K562 (cell line): ENCODE data around the gene LRP10. TPM values are rescaled to one million over a fixed set of nuclear protein-coding genes. Genes with fewer than 3 reads are reported as not detected.
A peak's percentile ranks its signal among the peaks of the same experiment; 100 is the strongest.

Experiments
- BRF2 ChIP-seq: IDR thresholded peaks from 3 replicates; pipeline ENCODE4 v1.6.1; 2011; ENCODE audit warnings: borderline replicate concordance, mild to moderate bottlenecking; ENCODE audit not compliant: insufficient read length, insufficient read depth
- FOXK2 ChIP-seq, 2 experiments: fragments of 450-650 bp; IDR thresholded peaks in 1 of 2; conservative IDR thresholded peaks in 1 of 2; 2 replicates each; pipeline ENCODE4 v1.6.1; 2016; ENCODE audit warnings: low read depth in 2 of 2, mild to moderate bottlenecking in 1 of 2
- GMEB1 ChIP-seq: fragments of 250-450 bp; sonication (Bioruptor Pico); IDR thresholded peaks from 2 replicates; pipeline ENCODE4 v1.4.0; 2020; ENCODE audit warnings: mild to moderate bottlenecking
- KDM2B ChIP-seq: fragments of 250-450 bp; sonication (Bioruptor Pico); IDR thresholded peaks from 2 replicates; pipeline ENCODE4 v1.8.0; 2021; ENCODE audit warnings: mild to moderate bottlenecking, moderate library complexity
- NFE2 ChIP-seq: IDR thresholded peaks from 2 replicates; pipeline ENCODE4 v1.6.1; 2014; ENCODE audit warnings: antibody characterized with exemption, low read depth
- NFIX ChIP-seq: fragments of 250-450 bp; sonication (Bioruptor Pico); IDR thresholded peaks from 2 replicates; pipeline ENCODE4 v1.4.0; 2020; ENCODE audit warnings: low read depth, mild to moderate bottlenecking, moderate library complexity
- PHF8 ChIP-seq: fragments of 200-600 bp; sonication (generic); IDR thresholded peaks from 2 replicates; pipeline ENCODE4 v1.6.1; 2012; ENCODE audit warnings: mixed run types, mild to moderate bottlenecking, inconsistent platforms, low read length, moderate library complexity, borderline replicate concordance
- SNRNP70 ChIP-seq: fragments of 200-400 bp; formaldehyde crosslinking; optimal IDR thresholded peaks from 2 replicates; pipeline ENCODE3; 2017; ENCODE audit warnings: low read depth, low read length
- THRAP3 ChIP-seq: fragments of 450-650 bp; IDR thresholded peaks from 2 replicates; pipeline ENCODE4 v1.6.1; 2016; ENCODE audit warnings: mild to moderate bottlenecking, inconsistent platforms, borderline replicate concordance
- ZBTB40 ChIP-seq, 2 experiments: fragments of 450-650 bp in 1 of 2; sonication (generic) in 1 of 2; formaldehyde crosslinking in 1 of 2; IDR thresholded peaks; 2 replicates each; pipeline versions ENCODE4 v1.7.1 to v1.9.0; 2016 to 2022; ENCODE audit warnings: inconsistent platforms in 1 of 2, mild to moderate bottlenecking in 1 of 2, missing genetic modification reagents in 1 of 2
- ZNF347 ChIP-seq: fragments of 450-650 bp; formaldehyde crosslinking; IDR thresholded peaks from 2 replicates; pipeline ENCODE4 v1.4.0; 2020; ENCODE audit warnings: low read depth, mild to moderate bottlenecking, moderate library complexity
- ZNF384 ChIP-seq: IDR thresholded peaks from 2 replicates; pipeline ENCODE4 v1.6.1; 2012; ENCODE audit warnings: low read depth, low read length, improper control_type of control experiment
- ZNF511 ChIP-seq: sonication (generic); formaldehyde crosslinking; IDR thresholded peaks from 2 replicates; pipeline ENCODE4 v1.8.0; 2022; ENCODE audit warnings: mild to moderate bottlenecking, missing genetic modification reagents
- ZNF830 ChIP-seq: fragments of 250-450 bp; sonication (Bioruptor Pico); IDR thresholded peaks from 2 replicates; pipeline ENCODE4 v1.5.0; 2021; ENCODE audit warnings: mild to moderate bottlenecking
- polyA plus RNA-seq, 8 experiments: library from polyadenylated mRNA; depleted of rRNA in 4 of 8; stranded (reverse) in 5 of 8; unstranded in 3 of 8; fragments of >200 nt; fragmentation: Nextera tagmentation in 2 of 8; fragmentation: Illumina TruSeq in 1 of 8; extraction: Ambion mirVana in 2 of 8; extraction: Trizol in 1 of 8; gene quantifications; 2 replicates each; pipeline versions ENCODE4 v1.2.1 to v1.2.3, GENCODE V29; 2011 to 2014; ENCODE audit warnings: inconsistent platforms in 1 of 8, missing spikeins in 1 of 8
- total RNA-seq, 7 experiments: library from RNA; depleted of rRNA in 6 of 7; stranded (reverse); fragments of >200 nt in 6 of 7; fragmentation: Illumina TruSeq in 2 of 7; extraction: Trizol in 2 of 7; gene quantifications; 2 replicates each; pipeline versions ENCODE4 v1.2.1 to v1.2.3, GENCODE V29; 2011 to 2021; ENCODE audit warnings: low replicate concordance in 1 of 7

LRP10 gene
- total and polyA plus RNA-seq, 9 of the 15 experiments (the other 6 are each of a cell fraction or from before 2014, with no cell fraction given), result 1.3 to 45.5 (median 10.9) TPM

- peak in 1 of 2 experiments; percentile 95; a peak in 2 of 4 replicates for TF ChIP-seq FOXK2 (conservative IDR thresholded peaks at IDR 0.05 in 1 of 2, IDR thresholded peaks at IDR 0.05 in 1 of 2; ENCODE audit: low read depth in 2 of 2)
- TF ChIP-seq PHF8, result no peak
- TF ChIP-seq ZNF384, result no peak
- no peak for TF ChIP-seq NFE2
- no peak for TF ChIP-seq NFIX (CRISPR knock-in tag)
- no peak for TF ChIP-seq SNRNP70
- no peak for TF ChIP-seq THRAP3
- TF ChIP-seq ZBTB40 (IDR thresholded peaks at IDR 0.05), result peak; percentile 67; the same call in 1 of the 2 replicates
- no peak for TF ChIP-seq ZBTB40 (CRISPR knock-in tag; IDR thresholded peaks at IDR 0.05)
- no peak for TF ChIP-seq ZNF347 (CRISPR knock-in tag)
- no peak for TF ChIP-seq ZNF830 (CRISPR knock-in tag)
- no peak for TF ChIP-seq GMEB1
- TF ChIP-seq BRF2, result no peak
- no peak for TF ChIP-seq KDM2B (CRISPR knock-in tag)
- no peak for TF ChIP-seq ZNF511 (CRISPR knock-in tag)
Measured at GRCh38 chr14:22870811-22871223, 723 bp upstream of the LRP10 start (continued).
